OCI-LY1 (cell line): ENCODE data around the gene CEP85.

Source experiments
- CTCF ChIP-seq: fragments of 200-600 bp; sonication (generic), shearing (Covaris generic); IDR thresholded peaks from 2 replicates; pipeline ENCODE4 v1.5.1; 2017; ENCODE audit warnings: mild to moderate bottlenecking, antibody characterized with exemption, low read length, moderate library complexity, mixed read lengths
- EZH2 ChIP-seq: fragments of 200-600 bp; sonication (generic), shearing (Covaris generic); IDR thresholded peaks from 2 replicates; pipeline ENCODE4 v1.8.0; 2017; ENCODE audit warnings: borderline replicate concordance, mixed run types, mild to moderate bottlenecking, antibody characterized with exemption, low read length, moderate library complexity, mixed read lengths

- TF ChIP-seq CTCF (no peak), EZH2 (no peak)
Measured at GRCh38 chr1:26296340-26297056, 62.5 kb downstream of the CEP85 start.
